AML-193 (cell line): ENCODE data around the gene TRAPPC5.
"Not testable (repeated sequence)": the region's sequence is repeated elsewhere in the genome, so short reads cannot be mapped to it uniquely, and the experiment has no call there.

ENCODE experiments used
- DNase-seq, 2 experiments: peaks; one replicate each; lab custom pipeline; 2025; lab: John Stamatoyannopoulos, UW

Gene TRAPPC5

DNA sequence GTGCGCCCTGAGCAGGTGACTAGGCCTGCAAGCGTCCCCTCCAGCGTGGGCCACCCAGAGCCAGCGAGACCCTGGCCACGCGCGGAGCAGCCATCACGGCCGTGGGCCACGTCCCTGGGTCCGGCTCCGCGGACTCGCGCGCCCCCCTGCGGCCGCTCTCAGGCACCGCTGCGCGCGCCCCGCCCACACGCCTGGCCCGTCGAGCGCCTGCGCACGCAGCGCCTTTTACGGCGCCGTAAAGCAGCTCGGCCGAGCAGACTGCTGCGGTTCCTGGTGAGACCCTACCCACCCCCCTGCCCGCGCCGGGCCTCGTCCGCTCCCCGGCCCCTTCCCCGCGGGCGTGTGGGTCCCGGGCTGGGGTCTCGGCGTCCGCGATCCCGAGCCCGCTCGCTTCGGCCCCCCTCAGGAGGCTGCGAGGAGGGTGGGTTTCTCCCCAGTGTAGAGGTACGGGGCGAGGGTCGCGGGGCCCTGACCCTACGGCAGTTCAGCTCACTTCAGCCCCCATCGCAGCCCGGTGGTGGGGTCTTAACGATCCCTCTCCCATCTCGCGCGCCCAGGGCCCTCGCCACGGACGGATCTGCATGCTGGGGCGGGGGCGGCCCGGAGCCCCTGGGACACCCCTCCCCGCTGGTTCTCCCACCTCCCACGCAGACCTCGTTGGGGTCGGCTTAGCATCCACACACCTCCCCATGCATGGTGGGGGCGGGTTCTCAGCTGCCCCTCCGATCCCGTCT, at the start of gene TRAPPC5:
Gene TRAPPC5 (plus strand): TSS at position 228 of the 734 bp plus-strand sequence. CDS start 1,421 bp downstream, outside the sequence.
- peak; percentile 60 to 69 for DNase-seq

DNA sequence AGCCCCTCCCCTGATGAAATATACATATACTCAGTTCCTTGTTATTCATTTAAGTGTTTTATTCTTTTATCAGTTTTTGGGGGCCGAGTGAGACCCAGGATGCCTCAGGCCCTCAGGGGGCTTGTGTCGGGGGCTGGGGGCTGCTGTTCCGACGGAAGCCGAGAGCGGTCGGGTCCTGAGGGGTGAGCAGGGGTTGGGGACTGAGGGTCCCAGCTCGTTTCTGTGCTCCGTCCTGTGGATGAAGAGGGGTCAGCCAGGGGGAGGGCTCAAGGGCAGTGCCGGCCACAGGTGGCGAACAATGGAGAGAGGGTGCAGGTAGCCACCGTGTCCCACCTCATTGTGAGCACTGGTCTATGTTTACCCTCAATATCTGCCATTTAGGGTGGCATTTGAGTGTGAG, 49.1 kb upstream of the TRAPPC5 start:
- DNase-seq, result no peak

DNA sequence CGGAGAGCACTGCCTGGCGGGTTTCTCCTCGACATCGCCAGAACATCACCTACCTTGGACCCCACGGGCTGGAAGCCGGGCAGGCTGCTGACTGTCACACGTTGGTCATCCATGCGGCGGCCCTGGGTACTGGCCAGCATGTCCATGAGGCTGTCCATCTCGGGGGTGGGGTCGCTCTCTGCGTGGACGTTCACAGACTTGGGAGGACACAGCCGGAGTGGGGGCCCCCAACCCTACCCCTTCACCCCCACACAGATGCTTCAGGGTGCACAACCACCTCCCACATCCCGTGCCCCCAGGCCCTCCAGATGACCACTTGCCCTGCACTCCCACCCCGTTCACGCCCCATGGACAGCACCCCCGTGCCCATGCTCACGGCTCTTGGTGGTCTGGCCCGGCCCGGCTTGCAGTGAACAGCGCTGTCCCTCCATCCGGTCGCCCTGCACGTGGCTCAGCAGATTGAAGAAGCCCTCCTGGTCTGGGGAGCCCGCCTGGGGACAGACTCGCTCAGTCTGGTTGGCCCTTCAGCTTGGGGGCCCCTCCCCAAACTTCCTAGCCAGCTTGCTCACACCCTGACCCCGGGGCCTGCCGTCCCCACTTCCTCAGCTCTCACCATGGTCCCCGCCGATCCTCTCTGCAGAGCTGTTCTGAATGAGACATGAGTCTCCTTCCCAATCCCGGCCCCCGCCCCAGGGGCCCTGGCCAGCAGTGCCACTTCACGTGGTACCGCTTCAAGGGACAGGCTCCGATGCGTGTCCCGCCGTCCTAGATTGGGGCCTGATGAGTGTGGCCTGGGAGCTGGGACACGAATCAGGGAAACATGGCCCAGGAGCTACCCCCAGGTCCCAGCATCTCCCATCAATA, 48.1 kb upstream of the TRAPPC5 start:
- no peak for DNase-seq

DNA sequence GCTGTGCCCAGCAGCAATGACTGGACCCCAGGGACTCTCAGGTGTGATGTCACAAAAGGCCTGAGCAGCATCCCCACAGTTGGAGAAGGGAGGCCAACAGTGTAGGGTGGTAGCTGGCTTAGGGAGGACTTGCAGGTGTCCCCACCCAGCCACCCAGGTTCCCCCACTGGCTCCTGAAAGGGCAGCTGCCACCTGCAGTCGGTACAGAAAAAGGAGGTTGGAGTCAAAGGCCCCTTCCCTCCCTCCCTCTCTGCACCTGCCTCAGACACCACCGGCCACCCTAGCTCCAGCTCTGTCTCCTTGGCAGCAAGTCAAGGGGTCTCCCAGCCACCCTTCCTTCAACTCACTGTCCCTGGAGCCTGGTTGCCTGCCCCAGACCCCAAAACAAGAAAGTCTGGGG, 46.9 kb upstream of the TRAPPC5 start, which contains the start of gene PCP2:
Gene PCP2 (minus strand): TSS at position 22 of the 400 bp plus-strand sequence. CDS start 262 bp downstream, outside the sequence.
- no peak for DNase-seq

DNA sequence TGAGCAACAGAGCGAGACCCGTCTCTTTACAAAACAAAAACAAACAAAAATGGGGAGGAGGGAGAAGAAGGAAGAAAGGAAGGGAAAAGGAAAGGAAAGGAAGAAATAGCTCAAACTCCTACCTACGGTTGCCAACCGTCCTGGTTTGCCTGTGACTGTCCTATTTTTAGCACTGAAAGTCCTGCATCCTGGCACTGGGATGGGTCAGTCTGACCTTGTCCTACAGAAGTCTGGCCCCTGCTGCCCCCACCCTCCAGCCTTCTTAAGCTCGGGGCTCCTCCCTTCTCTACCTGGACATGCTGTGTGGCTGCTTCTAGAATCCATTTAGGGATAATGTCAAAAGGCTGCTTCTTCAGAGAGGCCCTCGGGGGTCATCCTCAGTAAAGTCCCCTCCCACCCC, 45.0 kb upstream of the TRAPPC5 start:
- no peak for DNase-seq

DNA sequence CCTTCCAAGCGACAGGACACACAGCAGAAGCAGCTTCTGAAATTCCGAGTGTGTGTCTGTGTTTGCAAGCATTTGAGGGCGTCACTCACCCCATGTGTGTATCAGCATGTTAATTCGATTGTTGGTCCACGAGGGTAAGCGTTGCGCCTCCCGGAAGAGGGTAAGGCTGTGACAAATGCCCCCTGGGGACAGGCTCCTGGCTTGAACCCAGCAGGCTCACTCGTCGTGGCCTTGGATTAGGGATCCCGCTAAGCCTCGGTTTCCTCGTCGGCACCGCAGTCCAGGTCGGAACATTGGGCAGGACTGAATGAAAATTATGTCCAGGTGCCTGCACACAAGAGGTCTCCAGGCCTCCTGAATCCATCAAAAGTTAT, 44.3 kb upstream of the TRAPPC5 start:
- no peak for DNase-seq

DNA sequence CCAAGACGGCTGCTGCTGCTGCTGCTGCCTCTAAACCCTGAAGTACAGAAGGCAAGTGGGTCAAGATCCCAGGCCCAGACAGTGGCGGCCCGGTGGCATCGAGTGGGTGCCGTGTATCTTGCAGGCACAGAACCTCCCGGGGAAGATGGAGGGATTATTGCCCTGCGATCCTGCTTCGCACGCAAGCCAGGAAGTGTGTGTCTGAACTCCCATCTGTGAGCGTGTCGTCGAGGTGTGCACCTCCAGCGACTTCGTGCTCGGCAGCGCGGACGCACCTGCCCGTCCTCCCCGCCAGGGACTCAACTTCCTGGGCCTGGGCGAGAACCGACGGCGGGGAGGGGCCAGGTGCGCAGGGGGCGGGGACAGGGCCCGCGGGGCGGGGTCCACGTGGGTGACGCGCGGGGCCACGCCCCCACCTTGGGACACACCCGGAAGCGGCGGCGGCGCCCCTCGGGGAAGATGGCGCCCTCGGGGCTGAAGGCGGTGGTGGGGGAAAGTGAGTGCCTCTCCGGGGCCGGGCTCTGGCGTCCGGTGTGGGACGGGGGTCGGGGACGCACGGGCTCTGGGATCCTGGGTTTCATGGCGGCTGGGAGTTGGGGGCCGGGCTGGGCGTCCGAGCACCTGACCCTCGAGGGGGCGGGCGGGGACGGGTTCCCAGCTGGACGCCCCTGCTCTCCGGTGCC, 43.8 kb upstream of the TRAPPC5 start, which contains the start of gene STXBP2:
Gene STXBP2 (plus strand): TSS at position 420 of the 683 bp plus-strand sequence. CDS start 40 bp downstream, at position 460.
- DNase-seq, result peak; percentile 26 to 47

DNA sequence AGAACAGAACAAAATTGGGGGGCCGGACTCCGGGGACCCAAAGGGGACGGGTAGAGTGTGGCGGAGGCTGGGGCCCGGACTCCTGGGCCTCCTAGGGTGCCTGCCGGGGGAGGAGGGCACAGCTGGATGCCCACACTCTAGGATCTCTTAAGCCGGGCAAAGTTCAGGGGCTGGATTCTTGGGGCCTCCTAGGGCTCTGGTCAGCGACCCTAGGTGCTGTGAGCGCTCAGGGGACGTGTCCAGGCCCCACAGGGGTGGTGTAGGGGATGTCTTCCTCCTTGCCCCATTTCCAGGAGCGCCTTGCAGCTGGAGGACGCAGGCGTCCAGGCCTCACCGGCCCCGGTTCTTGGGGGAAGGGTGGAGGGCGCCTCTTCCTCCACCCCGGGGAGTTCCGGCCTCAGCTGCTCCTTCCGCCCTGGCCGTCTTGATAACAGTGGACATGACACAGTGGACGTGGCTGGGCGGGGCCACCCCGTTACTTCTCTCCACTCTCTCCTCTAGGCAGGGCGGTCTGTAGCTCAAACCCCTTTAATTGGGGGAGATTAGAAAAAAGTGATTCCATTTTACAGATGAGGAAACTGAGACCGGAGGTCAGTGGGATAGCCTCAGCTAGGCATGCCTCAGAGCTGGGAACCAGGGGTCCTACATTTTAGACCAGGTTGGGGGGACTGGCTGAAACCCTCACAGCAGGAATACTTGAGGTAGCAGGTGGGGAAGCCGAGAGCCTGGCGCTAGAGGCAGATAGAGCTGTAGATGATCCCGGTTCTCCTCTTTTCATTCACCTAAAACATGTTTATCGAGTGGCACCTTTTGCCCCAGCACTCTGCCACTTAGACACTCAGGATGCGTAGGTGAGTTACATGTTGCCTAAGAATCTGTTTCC, 43.0 kb upstream of the TRAPPC5 start:
- DNase-seq, result no peak

DNA sequence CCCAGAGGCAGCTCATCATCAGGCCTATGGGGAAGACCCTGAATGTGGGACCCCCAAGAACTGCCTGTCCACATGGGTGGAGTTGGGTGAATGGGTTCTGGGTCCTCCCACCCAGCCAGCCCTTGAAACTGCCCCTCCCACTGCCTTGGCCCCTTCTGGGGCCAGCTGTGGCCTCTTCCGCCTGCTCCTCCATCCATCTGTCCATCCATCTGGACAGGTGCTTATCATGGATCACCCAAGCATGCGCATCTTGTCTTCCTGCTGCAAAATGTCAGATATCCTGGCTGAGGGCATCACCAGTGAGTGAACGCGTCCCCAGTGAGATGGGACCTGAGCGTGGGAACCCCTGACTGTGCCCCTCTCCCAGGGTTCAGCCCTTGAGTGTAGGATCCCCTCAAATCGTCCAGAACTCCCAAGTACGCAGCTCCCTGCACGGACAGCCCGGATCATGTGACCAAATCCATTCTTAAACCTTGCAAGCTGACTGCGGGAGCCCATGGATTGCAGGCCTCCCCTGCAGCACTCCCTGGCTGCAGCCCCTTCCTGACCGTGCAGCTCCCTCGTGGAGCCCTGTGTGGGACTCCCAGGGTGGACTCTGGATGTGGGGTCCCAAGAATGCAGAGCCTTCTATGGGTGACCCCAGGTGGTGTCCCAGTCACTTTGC, 41.7 kb upstream of the TRAPPC5 start:
- no peak for DNase-seq

DNA sequence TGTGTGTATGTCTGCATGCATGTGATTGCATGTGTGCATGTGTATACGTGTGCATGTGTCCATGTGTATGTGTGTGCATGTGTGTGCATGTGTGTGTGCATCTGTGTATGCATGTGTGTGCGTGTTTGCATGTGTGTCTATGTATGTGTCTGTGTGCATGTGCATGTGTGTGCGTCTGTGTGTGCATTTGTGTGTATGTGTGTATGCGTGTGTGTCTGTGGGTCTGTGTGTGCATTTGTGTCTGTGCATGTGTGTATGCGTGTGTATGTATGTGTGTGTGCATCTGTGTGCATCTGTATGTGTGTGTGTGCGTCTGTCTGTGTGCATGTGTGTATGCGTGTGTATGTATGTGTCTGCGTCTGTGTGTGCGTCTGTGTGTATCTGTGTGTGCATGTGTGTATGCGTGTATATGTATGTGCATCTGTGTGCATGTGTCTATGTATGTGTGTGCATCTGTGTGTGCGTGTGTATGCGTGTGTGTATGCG, 40.7 kb upstream of the TRAPPC5 start:
- DNase-seq, result no peak

DNA sequence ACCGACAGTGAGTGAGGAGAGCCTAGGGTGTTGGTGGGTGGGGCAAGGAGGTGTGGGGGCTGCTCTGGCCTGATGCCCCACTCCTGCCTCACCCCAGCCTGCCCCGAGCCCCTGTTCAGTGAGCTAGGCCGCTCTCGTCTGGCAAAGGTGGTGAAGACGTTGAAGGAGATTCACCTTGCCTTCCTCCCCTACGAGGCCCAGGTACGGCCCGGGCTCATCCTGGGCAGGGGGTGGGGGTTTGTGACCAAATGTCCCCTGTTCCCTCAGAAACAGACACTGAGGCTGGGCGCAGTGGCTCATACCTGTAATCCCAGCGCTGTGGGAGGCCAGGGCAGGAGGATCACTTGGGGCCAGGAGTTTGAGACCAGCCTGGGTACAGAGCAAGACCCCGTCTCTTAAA, 39.8 kb upstream of the TRAPPC5 start:
- DNase-seq, result no peak

DNA sequence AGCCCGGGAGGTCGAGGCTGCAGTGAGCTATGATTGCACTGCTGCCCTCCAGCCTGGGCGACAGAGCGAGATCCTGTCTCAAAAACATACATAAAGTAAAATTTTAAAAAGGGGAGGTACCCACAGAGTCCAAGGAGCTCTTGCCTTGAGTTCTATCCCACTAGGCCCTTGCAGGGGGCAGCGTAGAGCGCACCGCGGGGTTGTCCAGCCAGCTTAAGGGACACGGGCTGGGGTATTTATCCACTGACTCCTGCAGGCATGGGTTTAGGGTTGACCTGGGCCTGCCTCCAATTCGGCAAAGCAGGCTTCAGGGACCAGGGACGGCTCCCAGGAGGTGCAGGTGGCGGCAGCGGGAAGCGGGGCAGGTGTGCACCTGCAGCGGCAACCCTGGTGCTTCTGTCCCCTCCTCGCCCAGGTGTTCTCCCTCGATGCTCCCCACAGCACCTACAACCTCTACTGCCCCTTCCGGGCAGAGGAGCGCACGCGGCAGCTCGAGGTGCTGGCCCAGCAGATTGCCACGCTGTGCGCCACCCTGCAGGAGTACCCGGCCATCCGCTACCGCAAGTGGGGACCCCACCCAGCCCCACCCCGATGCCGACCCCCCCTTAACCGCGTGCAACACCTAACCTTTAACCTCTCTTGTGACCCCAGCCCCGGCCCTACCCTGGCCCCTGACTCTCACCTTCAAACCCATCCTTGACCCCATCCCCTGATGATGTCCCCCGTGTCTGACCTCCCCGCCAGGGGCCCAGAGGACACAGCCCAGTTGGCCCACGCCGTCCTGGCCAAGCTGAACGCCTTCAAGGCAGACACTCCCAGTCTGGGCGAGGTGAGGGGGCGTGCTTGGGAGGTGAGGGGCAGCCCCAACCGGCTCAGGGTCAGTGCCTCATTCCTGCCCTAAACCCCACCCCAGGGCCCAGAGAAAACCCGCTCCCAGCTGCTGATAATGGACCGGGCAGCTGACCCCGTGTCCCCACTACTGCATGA, 39.0 kb upstream of the TRAPPC5 start:
- DNase-seq, result no peak

DNA sequence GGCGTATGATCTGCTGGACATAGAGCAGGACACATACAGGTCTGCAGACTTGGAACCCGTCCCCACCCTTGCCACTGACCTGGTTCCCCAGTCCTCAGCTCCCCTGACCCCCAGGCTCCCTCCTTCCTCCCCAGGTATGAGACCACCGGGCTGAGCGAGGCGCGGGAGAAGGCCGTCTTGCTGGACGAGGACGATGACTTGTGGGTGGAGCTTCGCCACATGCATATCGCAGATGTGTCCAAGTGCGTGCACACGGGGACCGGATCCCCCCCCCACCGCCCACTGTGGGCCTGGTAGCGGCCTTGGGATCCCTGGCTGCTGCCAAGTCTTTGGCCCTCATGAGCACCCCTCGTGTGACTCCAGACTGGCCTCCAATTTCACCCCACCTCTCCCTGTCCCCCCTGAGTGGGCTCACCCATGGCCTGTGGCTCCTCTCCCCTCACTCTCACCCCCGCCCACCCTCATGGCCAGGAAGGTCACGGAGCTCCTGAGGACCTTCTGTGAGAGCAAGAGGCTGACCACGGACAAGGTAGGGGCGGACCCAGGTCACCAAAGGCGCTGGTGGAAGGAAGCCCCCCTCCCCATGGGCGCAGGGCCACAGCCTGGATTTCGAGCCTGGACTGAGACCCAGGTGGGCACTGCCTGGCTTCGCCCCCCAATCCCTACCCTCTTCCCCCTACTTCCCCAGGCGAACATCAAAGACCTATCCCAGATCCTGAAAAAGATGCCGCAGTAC, 38.2 kb upstream of the TRAPPC5 start:
- DNase-seq, result no peak

DNA sequence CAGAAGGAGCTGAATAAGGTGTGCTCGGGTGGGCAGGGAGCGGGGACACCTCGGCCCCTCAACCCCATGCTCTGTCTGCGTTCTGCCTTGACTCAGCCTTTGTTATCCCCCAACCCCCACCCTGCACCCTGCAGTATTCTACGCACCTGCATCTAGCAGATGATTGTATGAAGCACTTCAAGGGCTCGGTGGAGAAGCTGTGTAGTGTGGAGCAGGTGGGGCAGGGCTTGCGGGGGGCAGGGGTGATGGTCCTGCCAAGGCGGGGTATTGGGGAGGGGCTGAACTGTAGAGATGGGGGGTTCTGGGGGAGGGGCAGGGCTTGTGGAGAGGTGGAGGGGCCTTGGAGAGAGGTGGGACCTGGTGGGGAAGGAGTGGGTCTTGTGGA, 37.6 kb upstream of the TRAPPC5 start:
- DNase-seq, result no peak

DNA sequence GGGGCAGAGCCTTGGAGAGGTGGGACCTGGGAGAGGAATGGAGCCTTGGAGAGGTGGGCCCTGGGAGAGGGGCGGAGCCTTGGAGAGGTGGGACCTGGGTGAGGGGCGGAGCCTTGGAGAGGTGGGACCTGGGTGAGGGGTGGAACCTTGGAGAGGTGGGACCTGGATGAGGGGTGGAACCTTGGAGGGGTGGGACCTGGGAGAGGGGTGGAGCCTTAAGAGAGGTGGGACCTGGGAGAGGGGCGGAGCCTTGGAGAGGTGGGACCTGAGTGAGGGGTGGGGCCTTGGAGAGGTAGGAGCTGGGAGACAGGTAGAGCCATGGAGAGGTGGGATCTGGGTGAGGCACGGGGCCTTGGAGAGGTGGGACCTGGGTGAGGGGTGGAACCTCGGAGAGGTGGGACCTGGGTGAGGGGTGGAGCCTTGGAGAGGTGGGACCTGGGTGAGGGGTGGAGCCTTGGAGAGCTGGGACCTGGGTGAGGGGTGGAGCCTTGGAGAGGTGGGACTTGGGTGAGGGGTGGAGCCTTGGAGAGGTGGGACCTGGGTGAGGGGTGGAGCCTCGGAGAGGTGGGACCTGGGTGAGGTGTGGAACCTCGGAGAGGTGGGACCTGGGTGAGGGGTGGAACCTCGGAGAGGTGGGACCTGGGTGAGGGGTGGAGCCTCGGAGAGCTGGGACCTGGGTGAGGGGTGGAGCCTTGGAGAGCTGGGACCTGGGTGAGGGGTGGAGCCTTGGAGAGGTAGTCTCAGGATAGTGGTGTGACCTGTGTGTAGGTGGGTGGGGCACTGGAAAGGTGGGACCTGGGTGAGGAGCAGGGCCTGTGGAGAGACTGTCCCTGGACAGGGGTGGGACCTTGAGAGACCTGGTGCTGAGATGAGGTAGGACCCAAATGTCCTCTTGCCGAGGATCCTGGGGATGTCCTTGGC, 36.7 kb upstream of the TRAPPC5 start:
- not testable (repeated sequence) for DNase-seq

DNA sequence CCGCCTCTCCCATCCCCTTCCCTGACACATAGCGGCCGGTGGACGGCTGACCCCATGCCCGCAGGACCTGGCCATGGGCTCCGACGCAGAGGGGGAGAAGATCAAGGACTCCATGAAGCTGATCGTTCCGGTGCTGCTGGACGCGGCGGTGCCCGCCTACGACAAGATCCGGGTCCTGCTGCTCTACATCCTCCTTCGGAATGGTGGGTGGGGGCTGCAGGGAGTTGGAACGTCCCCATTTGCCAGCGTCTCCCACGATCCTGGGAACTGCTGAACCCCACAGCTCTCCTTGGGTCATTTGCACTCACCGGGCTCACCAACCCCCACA, 36.1 kb upstream of the TRAPPC5 start:
- DNase-seq, result no peak

DNA sequence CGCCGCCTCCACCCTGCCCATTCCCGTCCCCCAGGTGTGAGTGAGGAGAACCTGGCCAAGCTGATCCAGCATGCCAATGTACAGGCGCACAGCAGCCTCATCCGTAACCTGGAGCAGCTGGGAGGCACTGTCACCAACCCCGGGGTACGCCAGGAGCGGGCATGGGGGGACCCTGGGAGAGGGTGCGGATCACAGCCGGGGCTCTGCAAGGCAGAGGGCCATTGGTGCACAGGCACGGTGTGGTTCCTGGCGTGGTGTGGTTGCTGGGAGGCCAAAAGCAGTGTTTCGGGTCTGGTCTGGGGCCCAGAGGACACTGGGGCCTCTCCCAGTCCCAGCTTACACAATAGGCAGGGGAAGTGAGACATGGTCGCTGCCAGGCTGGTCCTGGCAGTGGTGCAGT, 35.5 kb upstream of the TRAPPC5 start:
- DNase-seq, result no peak
